A549 treated with Hydrocortisone at 1 μM for 4 hours (cell line): ENCODE results near the gene MOB1A. TPM values are rescaled to one million over a fixed set of nuclear protein-coding genes. Genes with fewer than 3 reads are reported as not detected.

Source experiments
- total RNA-seq: library from RNA; stranded (reverse); fragments of 200-300 nt; extraction: Qiagen RNA extraction; gene quantifications from 5 replicates; pipeline ENCODE4 v1.2.3, GENCODE V29; 2022

Gene MOB1A
- 66.8 to 92.1 TPM (median 87.7 TPM) in 5 replicates for total RNA-seq

DNA sequence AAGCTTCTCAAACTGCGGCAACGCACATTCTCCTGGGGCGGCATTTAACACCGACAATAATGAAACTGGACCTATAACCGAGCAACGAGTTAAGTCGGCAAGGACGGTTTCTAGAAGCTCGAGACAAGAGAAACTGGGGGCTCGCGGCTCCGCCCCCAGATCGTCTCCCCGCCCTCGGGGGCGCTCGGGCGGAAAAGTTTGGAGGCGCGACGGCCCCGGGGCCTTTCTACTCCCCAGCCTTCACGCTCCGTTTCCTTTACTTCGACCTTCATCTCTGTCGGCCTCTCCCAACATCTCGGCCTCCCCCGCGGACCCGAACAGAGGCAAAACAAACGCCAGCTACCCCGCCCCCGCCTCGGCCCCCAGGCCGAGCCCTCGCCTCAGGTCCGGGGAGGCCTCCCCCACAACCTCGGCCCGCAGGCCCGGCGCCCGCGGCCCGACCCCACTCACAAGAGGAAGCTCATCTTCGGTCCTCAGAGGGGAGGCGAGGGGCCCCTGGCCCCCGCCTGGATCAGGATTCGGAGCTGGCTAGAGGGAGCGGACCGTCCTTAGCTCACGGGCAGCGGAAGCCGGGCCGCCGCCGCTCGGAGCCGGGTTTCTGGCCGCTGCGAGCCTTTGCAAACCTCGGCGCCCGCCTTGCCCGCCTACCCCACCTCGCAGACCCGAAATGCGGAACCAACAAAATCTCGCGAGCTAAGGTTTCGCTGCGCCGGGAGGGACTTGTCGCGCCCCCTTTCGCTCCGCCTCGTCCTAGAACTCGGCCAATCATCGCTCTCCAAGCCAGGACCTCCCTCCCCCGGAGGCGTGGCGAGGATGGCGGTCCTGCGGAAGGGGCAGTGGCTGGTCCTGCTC, at the start of gene MOB1A:
Gene MOB1A (minus strand): TSS at position 669 of the 852 bp plus-strand sequence. CDS start 205 bp downstream, at position 464.

DNA sequence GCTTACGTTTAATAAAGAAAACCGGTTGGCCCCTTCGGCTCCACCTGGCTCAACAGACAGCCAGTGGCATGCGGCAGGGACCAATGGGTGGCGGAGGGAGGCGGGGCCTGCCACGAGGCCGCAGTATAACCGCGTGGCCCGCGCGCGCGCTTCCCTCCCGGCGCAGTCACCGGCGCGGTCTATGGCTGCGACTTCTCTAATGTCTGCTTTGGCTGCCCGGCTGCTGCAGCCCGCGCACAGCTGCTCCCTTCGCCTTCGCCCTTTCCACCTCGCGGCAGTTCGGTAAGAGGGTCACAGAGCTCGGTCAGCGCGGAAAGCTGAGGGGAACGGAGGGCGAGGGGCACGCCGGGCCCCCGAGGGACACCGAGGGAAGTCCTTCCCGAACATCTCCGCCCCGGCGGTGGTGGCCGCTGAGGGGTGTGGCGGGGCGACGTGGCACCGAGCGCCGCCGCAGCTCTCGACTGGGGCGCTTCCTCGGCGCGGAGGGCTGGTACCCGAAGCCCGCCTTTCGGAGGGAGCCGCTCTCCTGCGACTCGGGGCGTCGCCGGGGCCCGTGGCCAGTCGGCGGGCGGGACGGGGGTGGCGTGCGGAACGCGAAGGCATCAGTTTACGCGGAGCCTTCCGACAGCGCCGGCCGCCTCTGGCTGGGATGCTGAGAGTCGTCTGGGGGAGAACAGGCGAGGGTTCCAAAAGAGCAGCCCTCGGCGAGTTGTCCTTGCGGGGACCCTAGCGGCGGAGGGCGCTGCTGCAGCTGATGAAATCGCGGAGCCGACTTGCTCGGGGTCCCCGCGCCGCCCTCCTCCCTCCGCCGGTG, 20.0 kb upstream of the MOB1A start, which contains the start of gene MTHFD2:
Gene MTHFD2 (plus strand): TSS at position 155 of the 814 bp plus-strand sequence. CDS start 27 bp downstream, at position 182.

GRCh38 chr2:74147727-74148456, 30.8 kb downstream of the MOB1A start, which contains the start of gene BOLA3:
BOLA3 (minus strand) TSS chr2:74147912; CDS start chr2:74147874, 38 bp downstream.

Other genes with a start within 250 kb of the MOB1A start
- 7.5 to 11.3 TPM (median 9.3 TPM) in 5 replicates for gene TET3, start 194.0 kb downstream of the MOB1A start, total RNA-seq
- gene BOLA3, start 31.0 kb downstream of the MOB1A start, total RNA-seq, result 119 to 150 TPM (median 130 TPM) in 5 replicates
- gene MTHFD2, start 19.7 kb upstream of the MOB1A start, total RNA-seq, result 141 to 160 TPM (median 147 TPM) in 5 replicates
- gene SLC4A5, start 164.5 kb upstream of the MOB1A start, total RNA-seq, result 0.31 to 0.47 TPM (median 0.42 TPM) in 5 replicates
- 120 to 153 TPM (median 146 TPM) in 5 replicates for gene DCTN1, start 201.4 kb upstream of the MOB1A start, total RNA-seq
- 3.0 to 3.5 TPM (median 3.1 TPM) in 5 replicates for gene C2orf81, start 242.7 kb upstream of the MOB1A start, total RNA-seq
- gene WDR54, start 242.9 kb upstream of the MOB1A start, total RNA-seq, result 78.4 to 89.5 TPM (median 88.9 TPM) in 5 replicates